Measurements from ENCODE around the gene LRATD1. TPM values are rescaled to one million over a fixed set of nuclear protein-coding genes. Genes with fewer than 3 reads are reported as not detected.
"Not testable (repeated sequence)": the region's sequence is repeated elsewhere in the genome, so short reads cannot be mapped to it uniquely, and the experiment has no call there.

The LRATD1 gene
- total and polyA plus RNA-seq, 9 donors: 7.4 to 23.4 (median 11.6) TPM

GRCh38 chr2:14619441-14619840 is 13.1 kb upstream of the LRATD1 start:
- WGBS, 3 donors: 50 to 71% (median 66%) methylated on average over 3 of the region's 3 CpGs
- intact Hi-C loops (cut with DNase I): no loop called here
- H3K27ac ChIP-seq: no peak overlapping the region
- H3K9me3 ChIP-seq: no peaks in the 10 kb centered on the region
- H3K36me3 ChIP-seq: no peaks in the 10 kb centered on the region
- H3K27me3 ChIP-seq: no peaks in the 10 kb centered on the region
- H3K4me1 ChIP-seq (ENCODE audit: insufficient read depth): no peaks in the 10 kb centered on the region
- TF ChIP-seq EP300 (IDR thresholded peaks at IDR 0.05): no peak
- TF ChIP-seq, protein P1, sequence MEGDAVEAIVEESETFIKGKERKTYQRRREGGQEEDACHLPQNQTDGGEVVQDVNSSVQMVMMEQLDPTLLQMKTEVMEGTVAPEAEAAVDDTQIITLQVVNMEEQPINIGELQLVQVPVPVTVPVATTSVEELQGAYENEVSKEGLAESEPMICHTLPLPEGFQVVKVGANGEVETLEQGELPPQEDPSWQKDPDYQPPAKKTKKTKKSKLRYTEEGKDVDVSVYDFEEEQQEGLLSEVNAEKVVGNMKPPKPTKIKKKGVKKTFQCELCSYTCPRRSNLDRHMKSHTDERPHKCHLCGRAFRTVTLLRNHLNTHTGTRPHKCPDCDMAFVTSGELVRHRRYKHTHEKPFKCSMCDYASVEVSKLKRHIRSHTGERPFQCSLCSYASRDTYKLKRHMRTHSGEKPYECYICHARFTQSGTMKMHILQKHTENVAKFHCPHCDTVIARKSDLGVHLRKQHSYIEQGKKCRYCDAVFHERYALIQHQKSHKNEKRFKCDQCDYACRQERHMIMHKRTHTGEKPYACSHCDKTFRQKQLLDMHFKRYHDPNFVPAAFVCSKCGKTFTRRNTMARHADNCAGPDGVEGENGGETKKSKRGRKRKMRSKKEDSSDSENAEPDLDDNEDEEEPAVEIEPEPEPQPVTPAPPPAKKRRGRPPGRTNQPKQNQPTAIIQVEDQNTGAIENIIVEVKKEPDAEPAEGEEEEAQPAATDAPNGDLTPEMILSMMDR (IDR thresholded peaks at IDR 0.05): no peak
- TF ChIP-seq POLR2A (IDR thresholded peaks at IDR 0.05): no peak
- no peak for DNase-seq
- H3K4me3 ChIP-seq: no peak overlapping the region

- Histone ChIP-seq H3K27ac (no peak overlapping the region), H3K4me3 (no peak overlapping the region), H3K4me1 (ENCODE audit: insufficient read depth) (no peaks in the 10 kb centered on the region), H3K9me3 (no peaks in the 10 kb centered on the region), H3K36me3 (no peaks in the 10 kb centered on the region), H3K27me3 (no peaks in the 10 kb centered on the region)
- no peak for DNase-seq
- intact Hi-C loops (cut with DNase I): no loop called here
- TF ChIP-seq POLR2A (IDR thresholded peaks at IDR 0.05): no peak
- no peak for TF ChIP-seq EP300 (IDR thresholded peaks at IDR 0.05)
- TF ChIP-seq, protein P1 (IDR thresholded peaks at IDR 0.05): no peak
- WGBS, 3 donors: 90 to 98% (median 97%) methylated on average over 1 of the region's 1 CpG
Observed at GRCh38 chr2:14621114-14621513, 11.4 kb upstream of the LRATD1 start.

GRCh38 chr2:14621906-14622549 is 10.5 kb upstream of the LRATD1 start:
- H3K9me3 ChIP-seq: no peaks in the 10 kb centered on the region
- H3K4me1 ChIP-seq (ENCODE audit: insufficient read depth): no peaks in the 10 kb centered on the region
- intact Hi-C loops (cut with DNase I): no loop called here
- TF ChIP-seq POLR2A (IDR thresholded peaks at IDR 0.05) (no peak), EP300 (IDR thresholded peaks at IDR 0.05) (no peak)
- TF ChIP-seq, protein P1 (IDR thresholded peaks at IDR 0.05): no peak
- WGBS, 3 donors: 82 to 84% (median 83%) methylated on average over 6 of the region's 6 CpGs
- DNase-seq: no peak
- H3K27ac ChIP-seq: no peak overlapping the region
- H3K36me3 ChIP-seq: no peaks in the 10 kb centered on the region
- H3K4me3 ChIP-seq: no peak overlapping the region
- no peaks in the 10 kb centered on the region for H3K27me3 ChIP-seq

DNA sequence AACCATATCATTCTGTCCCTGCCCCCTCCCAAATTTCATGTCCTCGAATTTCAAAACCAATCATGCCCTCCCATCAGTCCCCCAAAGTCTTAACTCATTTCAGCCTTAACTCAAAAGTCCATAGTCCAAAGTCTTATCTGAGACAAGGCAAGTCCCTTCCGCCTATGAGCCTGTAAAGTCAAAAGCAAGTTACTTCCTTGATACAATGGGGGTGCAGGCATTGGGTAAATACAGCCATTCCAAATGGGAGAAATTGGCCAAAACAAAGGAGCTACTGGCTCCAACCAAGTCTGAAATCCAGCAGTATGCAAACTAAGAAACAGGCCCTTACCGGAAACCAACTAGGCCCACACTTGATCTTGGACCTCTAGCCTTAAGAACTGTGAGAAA is 10.0 kb upstream of the LRATD1 start:
- intact Hi-C loops (cut with DNase I); H3K9me3 ChIP-seq; H3K27ac ChIP-seq; H3K27me3 ChIP-seq; H3K36me3 ChIP-seq; H3K4me1 ChIP-seq (ENCODE audit: insufficient read depth); DNase-seq; H3K4me3 ChIP-seq: not testable (repeated sequence)
- 91 to 96% (median 92%) methylated on average over 3 of the region's 3 CpGs for WGBS, 3 donors

DNA sequence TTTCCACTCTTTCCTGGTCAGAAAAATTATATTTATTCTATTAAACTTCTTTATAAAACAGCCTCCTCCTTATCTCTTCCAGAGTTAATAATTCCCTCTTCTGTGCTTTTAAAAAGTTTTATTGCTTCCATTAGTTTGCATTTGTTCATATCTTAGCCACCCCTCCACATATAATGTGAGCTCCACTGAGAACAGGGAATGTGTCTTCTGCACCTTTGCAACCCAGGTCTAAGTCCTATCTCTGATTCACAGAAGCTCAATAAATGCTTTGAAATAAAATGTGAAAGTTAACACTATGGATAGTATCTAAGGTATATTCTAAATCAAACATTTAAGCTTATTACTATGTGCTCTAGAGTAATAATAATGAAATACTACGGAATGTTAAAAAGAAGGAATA is 9.3 kb upstream of the LRATD1 start:
- H3K9me3 ChIP-seq: no peaks in the 10 kb centered on the region
- intact Hi-C loops (cut with DNase I): no loop called here
- no peak for DNase-seq
- H3K36me3 ChIP-seq: no peaks in the 10 kb centered on the region
- no peak overlapping the region for H3K27ac ChIP-seq
- 97 to 98% (median 97%) methylated on average over 1 of the region's 1 CpG for WGBS, 3 donors
- no peaks in the 10 kb centered on the region for H3K27me3 ChIP-seq
- H3K4me1 ChIP-seq (ENCODE audit: insufficient read depth): no peaks in the 10 kb centered on the region
- no peak for TF ChIP-seq POLR2A (IDR thresholded peaks at IDR 0.05)
- TF ChIP-seq, protein P1 (IDR thresholded peaks at IDR 0.05): no peak
- TF ChIP-seq EP300 (IDR thresholded peaks at IDR 0.05): no peak
- H3K4me3 ChIP-seq: no peak overlapping the region
